Effector memory CD4-positive, alpha-beta T cell (primary cell): ENCODE results near the gene PASK.
"Not testable (repeated sequence)": the region's sequence is repeated elsewhere in the genome, so short reads cannot be mapped to it uniquely, and the experiment has no call there.

Experiments used
- DNase-seq, 3 donors: peaks; one replicate each; pipeline ENCODE4 v3.0.0-alpha.2; 2020
- H3K27ac ChIP-seq: 2 replicates; pipeline ENCODE4 v1.7.0; 2013; ENCODE audit warnings: mild to moderate bottlenecking, low read length, moderate library complexity; ENCODE audit not compliant: insufficient read depth, poor library complexity, severe bottlenecking
- H3K27me3 ChIP-seq: replicated peaks from 2 replicates; pipeline ENCODE4 v1.7.0; 2013; ENCODE audit warnings: mild to moderate bottlenecking, low read length; ENCODE audit not compliant: insufficient read depth, control insufficient read depth, poor library complexity, severe bottlenecking
- H3K36me3 ChIP-seq: 2 replicates; pipeline ENCODE4 v1.7.0; 2013; ENCODE audit warnings: mild to moderate bottlenecking, low read length, moderate library complexity; ENCODE audit not compliant: control insufficient read depth, insufficient read depth
- H3K4me1 ChIP-seq: 2 replicates; pipeline ENCODE4 v1.7.0; 2013; ENCODE audit warnings: low read length, mild to moderate bottlenecking; ENCODE audit not compliant: control insufficient read depth, insufficient read depth, poor library complexity, severe bottlenecking
- H3K4me3 ChIP-seq: 2 replicates; pipeline ENCODE4 v1.7.0; 2013; ENCODE audit warnings: low read length, low read depth, mild to moderate bottlenecking; ENCODE audit not compliant: insufficient read depth, poor library complexity, severe bottlenecking
- H3K9me3 ChIP-seq: 2 replicates; pipeline ENCODE4 v1.7.0; 2013; ENCODE audit warnings: mild to moderate bottlenecking, low read length, moderate library complexity; ENCODE audit not compliant: control insufficient read depth

PASK gene

DNA sequence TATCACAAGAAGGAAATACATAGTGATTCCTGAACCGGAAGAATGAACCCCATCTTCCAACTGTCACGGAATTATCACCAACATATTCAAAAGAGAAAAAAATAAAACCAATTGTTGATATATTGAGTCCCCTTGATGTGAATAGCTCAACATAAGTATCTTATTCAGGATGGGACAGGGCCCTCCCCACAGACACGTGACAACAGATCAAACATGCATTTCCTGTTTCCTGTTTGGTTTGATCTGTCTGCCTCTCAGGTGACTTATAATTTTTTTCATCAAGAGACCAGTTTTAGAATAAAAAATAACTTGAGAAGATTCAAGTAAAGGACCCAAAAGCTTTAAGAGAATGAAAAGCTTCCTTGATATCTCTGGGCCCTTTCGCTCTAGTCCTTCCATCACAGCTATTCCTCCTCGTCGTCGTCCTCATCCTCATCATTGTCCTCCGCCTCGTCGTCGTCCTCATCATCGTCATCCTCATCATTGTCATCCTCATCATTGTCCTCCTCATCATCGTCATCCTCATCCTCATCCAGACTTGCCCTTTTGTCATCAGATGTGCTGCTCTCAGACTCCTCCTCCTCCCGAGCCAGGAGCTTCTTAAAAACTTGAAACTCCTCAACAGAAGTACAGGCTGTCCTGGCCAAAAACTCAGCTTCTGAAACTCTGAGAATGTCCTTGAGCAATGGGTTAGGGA is 53.5 kb downstream of the PASK start:
- Histone ChIP-seq H3K9me3 (no peaks in the 10 kb centered on the region), H3K27ac (peak overlapping the region; percentile 56), H3K4me1 (peaks cover 26% of the 10 kb centered on the region), H3K27me3 (no peaks in the 10 kb centered on the region), H3K4me3 (no peak overlapping the region), H3K36me3 (peaks cover 79% of the 10 kb centered on the region)
- peak; percentile 40 to 66 (median 64) for DNase-seq

DNA sequence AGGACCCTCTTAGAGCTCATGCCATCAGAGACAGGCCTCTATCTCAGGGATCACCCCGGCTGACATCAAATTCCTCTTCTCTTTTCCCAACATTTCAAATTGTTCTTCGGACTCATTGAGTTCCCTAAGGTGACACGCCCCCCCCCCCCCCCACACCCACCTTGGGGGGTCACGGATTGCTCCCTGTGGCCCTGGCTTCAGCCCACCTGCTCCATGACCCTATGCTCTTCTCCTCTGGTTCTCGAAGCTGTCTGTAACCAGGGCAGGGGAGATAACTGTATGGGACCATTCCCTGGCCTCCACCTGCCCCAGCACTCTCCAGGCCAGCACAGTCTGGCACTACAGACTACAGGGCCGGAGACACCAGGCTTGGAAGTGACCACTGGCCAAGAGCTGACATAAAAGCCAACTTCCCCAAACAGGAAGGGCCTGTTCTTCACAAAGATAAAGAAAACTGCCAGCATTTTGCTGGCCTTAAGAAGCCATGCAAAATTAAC is 54.3 kb downstream of the PASK start:
- Histone ChIP-seq H3K9me3 (no peaks in the 10 kb centered on the region), H3K27me3 (no peaks in the 10 kb centered on the region), H3K36me3 (peaks cover 79% of the 10 kb centered on the region), H3K4me1 (peaks cover 24% of the 10 kb centered on the region), H3K4me3 (no peak overlapping the region), H3K27ac (peak overlapping the region; percentile 56)
- no peak for DNase-seq

DNA sequence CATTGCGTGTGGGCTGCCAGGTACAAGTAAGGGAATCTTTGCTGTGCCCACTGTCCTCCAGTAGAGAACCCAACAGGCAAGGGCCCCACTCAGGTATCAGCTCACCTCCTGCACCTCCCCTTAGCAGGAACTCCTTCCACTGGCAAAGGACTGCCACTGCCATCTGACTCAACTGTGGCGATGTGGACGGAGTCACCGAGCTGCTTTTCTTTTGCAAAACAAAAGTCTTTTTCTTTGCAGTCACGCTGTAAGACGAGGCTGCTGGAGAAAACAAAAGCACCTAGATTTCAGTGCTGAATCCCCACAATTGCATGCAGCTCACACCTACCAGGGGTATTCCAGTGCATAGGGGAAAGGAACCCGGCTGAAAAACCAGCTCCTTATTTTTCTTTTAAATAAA is 55.1 kb downstream of the PASK start:
- no peaks in the 10 kb centered on the region for H3K27me3 ChIP-seq
- H3K4me3 ChIP-seq, result no peak overlapping the region
- H3K9me3 ChIP-seq, result no peaks in the 10 kb centered on the region
- no peak for DNase-seq
- peaks cover 17% of the 10 kb centered on the region for H3K4me1 ChIP-seq
- H3K36me3 ChIP-seq, result peaks cover 79% of the 10 kb centered on the region
- no peak overlapping the region for H3K27ac ChIP-seq

DNA sequence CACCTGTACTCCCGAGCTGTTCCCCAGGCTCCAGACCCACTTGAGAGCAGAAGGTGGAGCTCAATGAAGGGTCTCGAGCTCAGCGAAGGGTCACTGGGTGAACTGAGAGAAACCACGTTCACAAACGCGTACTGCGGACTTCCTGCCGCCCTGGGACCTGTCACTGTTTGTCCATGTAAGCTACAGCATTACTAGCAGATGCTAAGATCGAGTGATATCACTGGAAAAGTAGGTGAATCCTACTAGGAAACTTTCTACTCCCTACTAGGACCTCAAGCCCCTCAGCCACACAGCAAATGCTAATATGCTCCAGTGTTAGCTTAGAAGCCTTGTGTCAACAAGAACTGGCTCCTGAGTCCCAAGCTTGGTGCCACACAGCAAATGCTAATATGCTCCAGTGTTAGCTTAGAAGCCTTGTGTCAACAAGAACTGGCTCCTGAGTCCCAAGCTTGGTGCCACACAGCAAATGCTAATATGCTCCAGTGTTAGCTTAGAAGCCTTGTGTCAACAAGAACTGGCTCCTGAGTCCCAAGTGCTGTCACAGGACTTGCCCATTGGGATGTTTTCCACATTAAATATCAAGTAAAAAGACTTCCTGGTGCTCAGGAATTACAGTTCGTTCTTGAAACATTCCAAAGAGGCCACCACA is 56.0 kb downstream of the PASK start:
- Histone ChIP-seq H3K36me3 (peaks cover 81% of the 10 kb centered on the region), H3K4me1 (peaks cover 17% of the 10 kb centered on the region)
- H3K9me3 ChIP-seq, H3K4me3 ChIP-seq, H3K27me3 ChIP-seq, H3K27ac ChIP-seq, DNase-seq: not testable (repeated sequence)

DNA sequence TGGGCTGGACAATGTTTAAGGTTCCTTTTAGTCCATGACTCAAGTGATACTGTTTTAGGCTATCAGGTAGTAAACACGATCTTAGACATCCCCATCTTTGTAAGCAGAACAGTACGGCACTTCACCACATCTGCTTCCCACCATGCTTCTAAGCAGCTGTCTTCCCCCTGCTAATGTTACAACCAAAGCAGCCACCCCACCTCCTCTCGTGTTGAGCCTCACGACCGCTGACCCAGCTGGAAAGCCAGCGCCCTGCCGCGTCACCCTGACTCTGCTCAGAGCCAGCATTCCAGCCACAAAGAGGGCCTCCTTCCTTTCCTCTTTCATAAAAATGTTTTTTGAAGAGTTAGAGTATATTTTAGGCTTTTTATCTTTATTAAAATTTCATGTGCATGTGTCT is 56.6 kb downstream of the PASK start:
- H3K36me3 ChIP-seq, result peaks cover 84% of the 10 kb centered on the region
- H3K9me3 ChIP-seq, result no peaks in the 10 kb centered on the region
- H3K4me3 ChIP-seq, result no peak overlapping the region
- H3K4me1 ChIP-seq, result peaks cover 17% of the 10 kb centered on the region
- no peak for DNase-seq
- H3K27ac ChIP-seq, result no peak overlapping the region
- H3K27me3 ChIP-seq, result no peaks in the 10 kb centered on the region

DNA sequence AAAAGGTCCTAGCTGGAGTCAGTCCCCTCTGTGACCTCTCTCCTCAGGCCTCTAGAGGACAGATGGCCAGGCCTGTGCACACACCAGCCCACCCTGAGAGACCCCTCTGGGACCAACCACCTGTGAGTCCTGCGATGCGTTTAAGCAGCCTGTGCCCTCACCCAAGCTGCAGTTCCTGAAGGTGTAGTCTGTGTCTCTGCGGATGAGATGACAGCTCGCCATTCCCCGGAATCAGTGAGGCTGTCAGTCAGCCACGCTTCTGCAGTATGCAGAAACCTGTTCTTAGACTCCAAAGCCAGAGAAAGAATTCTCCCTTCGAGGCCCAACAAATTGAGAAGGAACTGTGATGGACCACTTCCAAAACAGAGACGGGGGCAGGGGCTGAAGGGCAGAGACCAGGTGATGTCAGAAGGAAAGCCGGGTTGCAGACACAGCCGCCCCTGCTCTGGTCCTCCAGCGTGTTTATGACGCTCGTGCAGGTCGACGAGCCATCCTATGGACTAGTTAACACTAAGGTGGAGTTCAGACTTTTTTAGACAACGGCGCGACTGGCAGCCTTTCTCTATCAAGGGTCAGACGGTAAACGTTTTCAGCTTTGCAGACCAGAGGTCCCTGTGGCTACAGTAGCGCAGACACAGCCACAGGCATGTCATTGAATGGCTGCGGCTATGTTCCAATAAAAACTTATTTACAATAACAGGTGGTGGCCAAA is 57.4 kb downstream of the PASK start:
- peaks cover 84% of the 10 kb centered on the region for H3K36me3 ChIP-seq
- no peak for DNase-seq
- H3K27ac ChIP-seq, result no peak overlapping the region
- H3K27me3 ChIP-seq, result no peaks in the 10 kb centered on the region
- H3K9me3 ChIP-seq, result no peaks in the 10 kb centered on the region
- H3K4me3 ChIP-seq, result no peak overlapping the region
- peaks cover 15% of the 10 kb centered on the region for H3K4me1 ChIP-seq

DNA sequence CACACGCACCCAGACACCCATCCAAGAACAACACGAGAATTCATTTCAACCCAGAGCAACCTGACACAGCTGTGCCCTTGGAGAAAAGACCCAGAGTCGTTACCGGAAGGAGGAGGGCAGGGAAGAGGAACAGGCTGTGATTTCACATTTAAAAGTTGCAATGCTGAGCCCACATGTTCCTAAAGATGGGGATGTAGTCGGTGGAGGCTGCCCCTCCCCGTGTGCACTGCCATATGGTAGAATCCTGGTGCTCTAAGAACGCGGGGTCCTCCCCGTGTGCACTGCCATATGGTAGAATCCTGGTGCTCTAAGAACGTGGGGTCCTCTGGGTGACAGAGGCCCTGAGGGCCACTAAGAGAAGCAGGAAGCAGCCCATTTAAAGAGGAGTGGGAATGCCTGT is 58.1 kb downstream of the PASK start:
- DNase-seq, result no peak
- Histone ChIP-seq H3K36me3 (peaks cover 83% of the 10 kb centered on the region), H3K9me3 (no peaks in the 10 kb centered on the region)

DNA sequence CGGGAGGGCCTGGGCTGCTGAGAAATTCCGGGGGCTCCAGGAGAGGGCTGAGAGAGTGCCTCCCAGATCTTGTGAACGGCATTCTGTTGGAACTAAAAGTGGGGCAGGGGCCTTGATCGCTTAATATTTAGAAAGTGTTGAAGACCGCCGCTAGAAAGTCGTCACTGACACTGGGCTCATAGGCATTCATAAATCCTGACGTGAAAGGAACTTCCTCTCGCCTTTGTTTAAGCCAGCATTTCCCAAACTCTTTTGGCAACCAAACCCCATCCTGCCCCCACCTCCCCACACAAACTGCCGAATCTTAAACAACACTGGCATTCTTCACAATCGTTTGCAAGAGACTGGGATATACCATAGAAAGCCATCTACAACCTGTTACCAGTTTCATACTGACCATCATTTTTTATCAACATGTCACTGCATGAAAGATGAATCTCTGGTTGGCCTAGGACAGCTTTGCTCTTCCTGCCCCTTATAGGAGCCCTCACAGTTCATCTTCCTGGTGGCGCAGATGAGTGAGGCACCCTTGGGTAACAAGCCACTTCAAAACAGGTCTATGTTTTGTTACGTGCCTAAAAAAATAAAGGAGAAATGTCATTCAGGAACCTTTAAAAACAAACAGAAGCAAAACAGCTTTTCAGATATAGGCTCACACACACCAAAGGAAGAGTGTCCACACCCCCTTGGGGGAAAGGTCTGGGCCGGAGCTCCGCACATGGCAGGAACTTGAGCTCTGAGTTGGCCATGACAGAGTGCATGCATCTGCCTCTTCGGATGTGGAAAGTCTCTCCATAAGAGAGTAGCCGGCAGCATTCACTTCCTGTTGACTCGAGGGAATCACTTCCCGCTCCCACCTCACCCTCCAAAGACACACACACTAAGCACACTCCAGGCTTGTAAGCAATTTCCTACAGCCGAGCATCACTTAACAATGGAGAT is 60.2 kb downstream of the PASK start:
- H3K27ac ChIP-seq, result no peak overlapping the region
- H3K27me3 ChIP-seq, result no peaks in the 10 kb centered on the region
- no peaks in the 10 kb centered on the region for H3K9me3 ChIP-seq
- no peaks in the 10 kb centered on the region for H3K4me1 ChIP-seq
- H3K36me3 ChIP-seq, result peaks cover 74% of the 10 kb centered on the region
- no peak overlapping the region for H3K4me3 ChIP-seq
- no peak for DNase-seq

More for the DNA sequence above, 58.1 kb downstream of the PASK start:
- no peak overlapping the region for H3K27ac ChIP-seq
- peaks cover 11% of the 10 kb centered on the region for H3K4me1 ChIP-seq
- no peaks in the 10 kb centered on the region for H3K27me3 ChIP-seq
- no peak overlapping the region for H3K4me3 ChIP-seq

DNA sequence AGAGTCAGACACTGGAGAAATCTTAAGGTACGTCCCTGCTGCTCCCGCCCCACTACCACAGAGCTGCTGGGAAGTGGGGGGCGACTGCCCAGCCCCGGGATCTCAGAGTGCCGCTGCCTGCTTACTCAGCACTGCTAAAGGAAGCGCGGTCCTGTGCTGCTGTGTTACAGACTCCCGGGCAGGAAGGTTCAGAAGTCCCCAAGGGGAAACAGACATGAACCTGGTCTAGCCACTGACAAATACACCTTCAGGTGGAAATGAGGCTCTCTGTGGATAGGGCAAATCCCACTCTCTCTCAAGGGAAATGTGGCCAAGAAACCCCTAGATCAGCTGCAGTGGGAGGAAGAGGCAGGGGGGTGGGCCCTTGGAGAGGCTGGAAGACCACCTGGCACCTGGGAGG is 60.9 kb downstream of the PASK start:
- Histone ChIP-seq H3K36me3 (peaks cover 71% of the 10 kb centered on the region), H3K27ac (no peak overlapping the region), H3K27me3 (no peaks in the 10 kb centered on the region), H3K9me3 (no peaks in the 10 kb centered on the region), H3K4me1 (no peaks in the 10 kb centered on the region), H3K4me3 (no peak overlapping the region)
- DNase-seq, result no peak
